SK-N-SH (cell line): ENCODE results near the gene POSTN.

Source experiments
- CHD2 ChIP-seq: fragments of 150-350 bp; IDR thresholded peaks from 2 replicates; pipeline ENCODE4 v1.6.1; 2018; ENCODE audit warnings: low read length; ENCODE audit not compliant: partially characterized antibody
- CTCF ChIP-seq: fragments of 200-600 bp; sonication (generic); IDR thresholded peaks from 2 replicates; pipeline ENCODE4 v1.6.1; 2017; ENCODE audit warnings: antibody characterized with exemption, mild to moderate bottlenecking, moderate library complexity
- EP300 ChIP-seq, 2 experiments: IDR thresholded peaks; 2 replicates each; pipeline versions ENCODE4 v1.4.0 to v1.6.1; 2012; ENCODE audit warnings: borderline replicate concordance in 1 of 2, low read depth in 1 of 2, low read length in 1 of 2
- EZH2phosphoT487 ChIP-seq: fragments of 200-600 bp; sonication (generic); IDR thresholded peaks from 2 replicates; pipeline ENCODE4 v1.6.1; 2017; ENCODE audit warnings: low read depth, mixed run types, mild to moderate bottlenecking, antibody characterized with exemption, moderate library complexity, borderline replicate concordance
- IRF3 ChIP-seq: fragments of 150-350 bp; IDR thresholded peaks from 2 replicates; pipeline ENCODE4 v1.6.1; 2016; ENCODE audit warnings: mild to moderate bottlenecking, low read depth, low read length
- JUND ChIP-seq: IDR thresholded peaks from 2 replicates; pipeline ENCODE4 v1.4.0; 2012
- RAD21 ChIP-seq: IDR thresholded peaks from 2 replicates; pipeline ENCODE4 v1.6.1; 2012; ENCODE audit warnings: mild to moderate bottlenecking, low read length
- RXRA ChIP-seq: IDR thresholded peaks from 2 replicates; pipeline ENCODE4 v1.4.0; 2012; ENCODE audit warnings: low read depth, mild to moderate bottlenecking, borderline replicate concordance
- SMC3 ChIP-seq: IDR thresholded peaks from 2 replicates; pipeline ENCODE4 v1.6.1; 2012; ENCODE audit warnings: low read depth, low read length, improper control_type of control experiment
- TAF1 ChIP-seq: IDR thresholded peaks from 2 replicates; pipeline ENCODE4 v1.6.1; 2012; ENCODE audit warnings: low read depth, mild to moderate bottlenecking, low read length, moderate library complexity, borderline replicate concordance
- TF ChIP-seq, protein P1 (sequence below): IDR thresholded peaks from 2 replicates; pipeline ENCODE4 v1.4.0; 2012; ENCODE audit warnings: low read depth

GRCh38 chr13:37627428-37627827 lies 28.9 kb upstream of the POSTN start:
- TF ChIP-seq CHD2 (no peak), TAF1 (no peak), JUND (no peak), IRF3 (no peak), CTCF (no peak), RXRA (no peak), EZH2phosphoT487 (no peak), RAD21 (no peak), EP300 (IDR thresholded peaks at IDR 0.05; ENCODE audit: borderline replicate concordance in 1 of 2, low read depth in 1 of 2, low read length in 1 of 2) (no peak), SMC3 (no peak)
- TF ChIP-seq, protein P1, sequence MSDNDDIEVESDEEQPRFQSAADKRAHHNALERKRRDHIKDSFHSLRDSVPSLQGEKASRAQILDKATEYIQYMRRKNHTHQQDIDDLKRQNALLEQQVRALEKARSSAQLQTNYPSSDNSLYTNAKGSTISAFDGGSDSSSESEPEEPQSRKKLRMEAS = no peak
